OCI-LY3 (cell line): ENCODE measurements around the gene LYSMD2.

Source experiments
- H2AFZ ChIP-seq: fragments of 200-600, 300-600 bp; shearing (Covaris generic); 2 replicates; pipeline ENCODE4 v1.6.0; 2014; ENCODE audit warnings: antibody characterized with exemption, low read depth, low read length
- H3K27ac ChIP-seq: fragments of 200-600, 300-600 bp; sonication (generic); 2 replicates; pipeline ENCODE4 v1.5.1; 2014; ENCODE audit warnings: mild to moderate bottlenecking, low read length, moderate library complexity, mixed read lengths
- H3K27me3 ChIP-seq: fragments of 200-600, 300-600 bp; sonication (generic); 2 replicates; pipeline ENCODE4 v1.6.1; 2014; ENCODE audit warnings: low read depth, low read length, mixed read lengths
- H3K36me3 ChIP-seq: fragments of 200-600, 300-600 bp; sonication (generic); replicated peaks from 2 replicates; pipeline ENCODE3; 2014; ENCODE audit warnings: low read depth, low read length, mixed read lengths
- H3K4me1 ChIP-seq: fragments of 300-600, 200-600 bp; sonication (generic); 2 replicates; pipeline ENCODE4 v1.6.1; 2014; ENCODE audit warnings: low read length, mixed read lengths
- H3K4me2 ChIP-seq: fragments of 200-600, 300-600 bp; sonication (generic); 2 replicates; pipeline ENCODE4 v1.6.1; 2014; ENCODE audit warnings: low read length, mixed read lengths
- H3K4me3 ChIP-seq: fragments of 300-600, 200-600 bp; sonication (generic); 2 replicates; pipeline ENCODE4 v1.5.1; 2014; ENCODE audit warnings: antibody characterized with exemption, mild to moderate bottlenecking, low read length, moderate library complexity
- H3K79me2 ChIP-seq: fragments of 300-600, 200-600 bp; shearing (Covaris generic); 2 replicates; pipeline ENCODE4 v1.6.1; 2014; ENCODE audit warnings: mild to moderate bottlenecking, low read length, mixed read lengths
- H3K9ac ChIP-seq: fragments of 300-600, 200-600 bp; shearing (Covaris generic); 2 replicates; pipeline ENCODE4 v1.6.0; 2014; ENCODE audit warnings: mild to moderate bottlenecking, low read length, moderate library complexity
- H3K9me3 ChIP-seq: fragments of 200-600, 300-600 bp; shearing (Covaris generic); 2 replicates; pipeline ENCODE4 v1.6.1; 2014; ENCODE audit warnings: low read length, mixed read lengths; ENCODE audit not compliant: insufficient read depth
- H4K20me1 ChIP-seq: fragments of 200-600, 300-600 bp; sonication (generic); 2 replicates; pipeline ENCODE4 v1.6.1; 2016; ENCODE audit warnings: low read length, mixed read lengths; ENCODE audit not compliant: insufficient read depth
- EZH2phosphoT487 ChIP-seq: fragments of 200-600 bp; shearing (Covaris generic); IDR thresholded peaks from 2 replicates; pipeline ENCODE4 v1.6.1; 2018; ENCODE audit warnings: antibody characterized with exemption, mixed run types, low read depth
- TF ChIP-seq, protein P1 (sequence below): fragments of 200-600, 300-600 bp; sonication (generic); IDR thresholded peaks from 2 replicates; pipeline ENCODE4 v1.5.1; 2014; ENCODE audit warnings: antibody characterized with exemption, low read length, low read depth

The LYSMD2 gene

GRCh38 chr15:51677021-51677420 is 60.4 kb downstream of the LYSMD2 start:
- H3K27ac ChIP-seq = no peak overlapping the region
- no peak overlapping the region for H3K4me2 ChIP-seq
- H3K9ac ChIP-seq = no peak overlapping the region
- H3K4me3 ChIP-seq = no peak overlapping the region
- H3K36me3 ChIP-seq = no peaks in the 10 kb centered on the region
- H3K9me3 ChIP-seq = no peaks in the 10 kb centered on the region
- no peaks in the 10 kb centered on the region for H4K20me1 ChIP-seq
- peaks cover 9% of the 10 kb centered on the region for H3K4me1 ChIP-seq
- peaks cover 9% of the 10 kb centered on the region for H3K27me3 ChIP-seq
- no peaks in the 10 kb centered on the region for H3K79me2 ChIP-seq
- TF ChIP-seq, protein P1, sequence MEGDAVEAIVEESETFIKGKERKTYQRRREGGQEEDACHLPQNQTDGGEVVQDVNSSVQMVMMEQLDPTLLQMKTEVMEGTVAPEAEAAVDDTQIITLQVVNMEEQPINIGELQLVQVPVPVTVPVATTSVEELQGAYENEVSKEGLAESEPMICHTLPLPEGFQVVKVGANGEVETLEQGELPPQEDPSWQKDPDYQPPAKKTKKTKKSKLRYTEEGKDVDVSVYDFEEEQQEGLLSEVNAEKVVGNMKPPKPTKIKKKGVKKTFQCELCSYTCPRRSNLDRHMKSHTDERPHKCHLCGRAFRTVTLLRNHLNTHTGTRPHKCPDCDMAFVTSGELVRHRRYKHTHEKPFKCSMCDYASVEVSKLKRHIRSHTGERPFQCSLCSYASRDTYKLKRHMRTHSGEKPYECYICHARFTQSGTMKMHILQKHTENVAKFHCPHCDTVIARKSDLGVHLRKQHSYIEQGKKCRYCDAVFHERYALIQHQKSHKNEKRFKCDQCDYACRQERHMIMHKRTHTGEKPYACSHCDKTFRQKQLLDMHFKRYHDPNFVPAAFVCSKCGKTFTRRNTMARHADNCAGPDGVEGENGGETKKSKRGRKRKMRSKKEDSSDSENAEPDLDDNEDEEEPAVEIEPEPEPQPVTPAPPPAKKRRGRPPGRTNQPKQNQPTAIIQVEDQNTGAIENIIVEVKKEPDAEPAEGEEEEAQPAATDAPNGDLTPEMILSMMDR = no peak
- H2AFZ ChIP-seq = no peak overlapping the region

DNA sequence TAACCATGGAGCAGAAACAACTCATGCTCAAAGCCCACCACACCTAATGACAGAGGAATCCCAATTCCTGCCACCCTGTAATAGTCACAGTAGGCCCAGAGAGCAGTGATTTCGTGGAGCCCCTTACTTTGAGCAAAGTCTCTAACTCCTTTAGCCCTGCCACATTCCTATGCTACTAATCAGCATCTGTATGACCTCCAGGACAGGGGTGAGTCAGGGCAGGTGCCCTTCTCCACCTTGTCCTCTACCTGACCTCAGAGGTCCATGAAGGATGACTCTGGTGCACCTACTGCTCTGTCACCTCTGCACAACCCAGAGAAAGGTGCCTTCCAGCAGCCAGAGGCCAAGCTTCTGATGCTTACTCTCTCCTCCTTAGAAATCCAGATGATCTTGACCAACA is 62.2 kb downstream of the LYSMD2 start:
- Histone ChIP-seq H3K27ac (no peak overlapping the region), H4K20me1 (no peaks in the 10 kb centered on the region), H3K79me2 (no peaks in the 10 kb centered on the region), H3K4me2 (no peak overlapping the region), H2AFZ (no peak overlapping the region), H3K9me3 (no peaks in the 10 kb centered on the region), H3K9ac (no peak overlapping the region), H3K4me1 (peaks cover 11% of the 10 kb centered on the region), H3K4me3 (no peak overlapping the region), H3K36me3 (no peaks in the 10 kb centered on the region), H3K27me3 (peaks cover under 1% of the 10 kb centered on the region; the same call in 1 of the 2 replicates)
- TF ChIP-seq EZH2phosphoT487 = no peak
- TF ChIP-seq, protein P1 = no peak
